Occipital lobe (tissue), 2 donors: ENCODE measurements around the gene ZNF646. TPM values are rescaled to one million over a fixed set of nuclear protein-coding genes. Genes with fewer than 3 reads are reported as not detected.
"Not testable (repeated sequence)": the region's sequence is repeated elsewhere in the genome, so short reads cannot be mapped to it uniquely, and the experiment has no call there.

ENCODE experiments used
- DNase-seq: peaks from one replicate; lab custom pipeline; 2025; lab: John Stamatoyannopoulos, UW
- total RNA-seq: library from RNA; depleted of rRNA; stranded (reverse); fragments of >200 nt; gene quantifications from one replicate; pipeline ENCODE4 v1.2.3, GENCODE V29; 2014

Gene ZNF646
- total RNA-seq, 1 donor from 2014 or later: 16.5 TPM

DNA sequence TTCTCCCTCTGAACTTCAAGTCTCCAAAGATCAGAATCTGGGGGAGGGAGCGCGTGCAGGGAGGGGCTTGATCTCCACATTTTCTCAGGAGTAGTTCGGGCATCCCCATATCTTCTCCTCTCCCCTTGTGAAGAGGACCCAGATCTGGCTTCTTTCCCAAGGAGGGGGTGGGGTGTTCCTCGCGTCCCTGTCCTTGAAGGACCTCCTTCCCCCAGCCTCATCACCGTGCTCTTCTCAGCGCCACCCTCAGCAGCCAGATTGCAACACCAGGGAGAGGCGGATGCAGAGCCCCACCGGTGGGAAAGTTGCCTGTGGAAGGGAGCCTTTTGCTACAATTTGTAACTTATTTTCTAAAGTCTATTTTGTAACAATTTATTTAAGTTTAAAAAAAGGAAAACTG lies 8.9 kb downstream of the ZNF646 start:
- no peak for DNase-seq

- DNase-seq: no peak
Measured at GRCh38 chr16:31083556-31083955, 9.3 kb downstream of the ZNF646 start.

DNA sequence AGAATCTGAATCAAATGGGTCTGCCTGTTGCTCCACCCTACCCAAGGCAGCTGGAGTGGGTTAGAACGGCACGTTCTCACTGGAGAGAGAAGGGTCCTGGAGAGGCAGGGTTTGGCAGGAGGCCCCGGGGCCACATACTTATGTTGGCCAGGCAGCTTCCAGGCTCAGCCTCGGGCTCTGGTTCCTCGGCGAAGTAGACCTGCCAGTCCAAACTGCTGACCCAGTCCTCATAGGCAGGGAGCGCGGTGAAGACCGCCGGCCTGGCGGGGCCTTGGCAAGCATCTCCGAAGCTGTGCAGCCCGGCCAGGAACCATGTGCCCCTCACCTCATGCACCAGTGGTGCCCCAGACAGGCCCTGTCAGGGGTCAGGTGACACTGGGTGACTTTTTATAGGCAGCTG lies 9.8 kb downstream of the ZNF646 start:
- no peak for DNase-seq

- DNase-seq: no peak
Measured at GRCh38 chr16:31084584-31085302, 10.5 kb downstream of the ZNF646 start.

DNA sequence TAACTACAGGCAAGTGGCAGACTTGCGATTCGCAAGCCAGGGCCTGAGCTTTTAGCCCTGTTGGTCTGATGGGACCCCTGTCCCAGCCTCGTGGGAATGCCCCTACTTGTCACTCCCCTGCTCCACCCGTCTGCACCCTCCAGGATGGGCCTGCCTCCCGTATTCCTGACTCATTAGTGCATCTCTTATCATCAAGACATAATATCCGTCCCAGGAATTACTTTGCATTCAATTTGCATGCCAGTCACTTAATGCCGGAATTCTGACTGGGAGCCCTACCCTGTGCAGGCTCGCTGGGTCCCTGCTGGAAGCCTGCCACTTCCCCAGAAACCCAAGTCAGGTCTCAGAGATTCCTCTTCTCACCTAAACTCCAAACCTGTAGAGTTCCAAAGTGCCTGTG lies 11.2 kb downstream of the ZNF646 start:
- no peak for DNase-seq

DNA sequence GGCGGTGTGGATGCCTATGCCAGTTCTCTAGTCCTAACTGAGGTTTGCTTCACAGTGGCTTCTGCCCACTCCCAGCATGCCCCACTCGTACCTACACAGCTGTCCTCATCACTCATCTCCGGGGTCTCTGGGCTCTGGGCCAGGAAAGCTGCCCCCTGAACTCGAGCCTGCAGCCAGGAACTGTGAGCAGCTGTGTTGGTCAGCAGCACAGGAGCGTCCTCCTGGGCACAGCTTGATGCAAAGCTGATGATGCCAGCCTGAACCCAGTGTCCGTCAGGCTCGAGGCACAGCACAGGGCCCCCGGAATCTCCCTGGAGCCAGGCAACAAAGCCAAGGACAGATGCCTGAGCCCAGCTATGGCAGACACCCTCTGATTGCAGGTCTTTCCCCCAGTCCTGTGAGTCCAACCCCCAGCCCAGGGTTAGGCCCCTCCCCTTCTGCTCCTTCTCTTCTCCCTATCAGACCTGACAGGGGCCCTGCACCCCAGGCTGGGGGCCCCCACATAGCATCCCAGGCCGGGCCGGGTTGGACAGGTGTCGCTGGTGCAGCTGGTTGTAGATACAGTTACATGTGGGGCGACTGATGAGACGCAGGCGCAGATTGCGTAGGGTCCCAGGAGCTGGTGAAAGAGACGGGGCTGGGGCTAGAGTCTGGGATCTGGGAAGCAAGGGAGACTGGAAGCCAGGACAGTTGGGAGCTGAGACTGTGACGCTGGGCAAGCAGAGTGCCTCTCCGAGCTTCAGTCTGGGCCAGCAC lies 11.8 kb downstream of the ZNF646 start:
- no peak for DNase-seq

DNA sequence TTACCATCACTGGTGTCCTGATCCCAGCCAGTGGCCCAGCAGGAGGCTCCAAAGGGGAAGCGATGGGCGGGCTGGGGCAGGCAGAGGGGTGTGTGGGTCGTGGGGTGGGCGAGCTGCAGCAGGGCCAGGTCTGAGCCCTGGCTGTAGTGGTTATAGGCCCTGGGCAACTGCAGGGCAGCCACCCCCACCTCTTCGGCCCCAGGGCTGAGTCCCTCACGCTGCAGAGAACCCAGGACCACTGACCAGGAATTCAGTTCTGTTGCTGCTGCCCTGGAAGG lies 12.3 kb downstream of the ZNF646 start:
- DNase-seq: no peak

DNA sequence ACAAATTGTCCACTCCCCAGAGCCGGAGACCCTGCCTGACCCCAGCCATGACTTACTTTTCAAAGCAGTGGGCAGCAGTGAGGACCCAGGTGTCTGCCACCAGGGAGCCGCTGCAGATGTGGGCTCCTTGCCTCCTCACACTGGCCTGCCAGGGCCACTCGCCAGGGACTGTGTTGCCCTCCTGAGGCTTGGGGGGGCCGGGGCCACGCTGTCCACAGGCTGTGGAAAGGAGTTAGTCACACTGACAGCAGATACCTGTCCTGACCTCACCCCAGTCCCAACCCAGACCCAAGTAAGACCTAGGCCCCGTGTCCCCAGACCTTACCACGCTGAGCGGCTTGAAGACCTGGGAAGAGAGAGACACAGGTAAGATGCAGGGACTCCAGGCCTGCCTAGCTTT lies 13.3 kb downstream of the ZNF646 start:
- DNase-seq: no peak

GRCh38 chr16:31087971-31088370 lies 13.7 kb downstream of the ZNF646 start:
- no peak for DNase-seq

- DNase-seq: no peak
Measured at GRCh38 chr16:31088459-31089183, 14.4 kb downstream of the ZNF646 start, which contains the start of gene PRSS53. PRSS53 (minus strand) TSS chr16:31088943; CDS start chr16:31088809, 134 bp downstream.

- DNase-seq: no peak
Measured at GRCh38 chr16:31089199-31089598, 15.0 kb downstream of the ZNF646 start.

DNA sequence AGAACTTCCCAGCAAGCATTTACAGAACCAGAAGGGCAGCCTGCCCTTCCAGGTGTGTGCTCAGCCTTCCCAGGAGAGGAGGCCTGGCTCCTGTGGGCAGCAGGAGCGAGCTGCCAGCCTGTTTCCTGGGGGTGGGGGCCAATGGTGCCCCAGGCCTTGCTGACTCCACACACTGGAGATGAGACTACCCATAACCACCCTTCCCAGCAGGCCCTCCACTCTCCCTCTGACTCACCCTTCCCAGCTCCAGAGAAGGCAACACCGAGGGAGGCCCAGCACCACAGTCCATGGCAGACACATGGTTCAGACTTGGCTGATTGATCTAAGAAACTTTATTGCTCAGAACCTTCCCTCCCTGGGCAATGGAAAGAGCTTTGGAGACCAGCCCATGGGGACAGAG lies 16.3 kb downstream of the ZNF646 start:
- DNase-seq: no peak

GRCh38 chr16:31092330-31092729 lies 18.1 kb downstream of the ZNF646 start:
- DNase-seq: peak; percentile 17

DNA sequence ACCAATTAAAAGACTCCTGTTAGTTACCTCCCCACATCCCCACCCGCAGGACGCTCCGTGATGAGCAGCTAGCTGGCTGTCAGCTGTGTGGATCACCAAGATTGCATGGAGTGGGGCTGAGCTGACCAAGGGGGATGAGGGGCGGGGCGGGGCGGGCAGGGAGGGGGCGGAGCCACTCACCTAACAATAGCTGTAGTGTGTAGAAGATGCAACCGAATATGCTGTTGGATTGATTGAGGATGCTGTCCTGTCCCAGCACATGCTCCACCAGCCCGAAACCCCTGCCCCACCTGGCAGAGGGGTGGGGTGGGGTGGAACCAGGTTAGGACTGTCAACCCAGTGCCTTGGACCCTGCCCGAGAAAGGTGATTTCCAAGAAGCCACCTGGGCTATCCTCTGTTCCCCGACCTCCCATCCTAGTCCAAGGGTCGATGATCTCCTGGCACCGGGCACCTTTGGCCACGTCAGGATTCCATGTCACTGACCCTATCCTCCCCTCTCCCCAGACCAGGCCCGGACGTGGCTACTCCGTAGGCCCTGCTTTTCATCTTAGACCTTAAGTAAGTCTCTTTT lies 19.0 kb downstream of the ZNF646 start:
- peak; percentile 49 for DNase-seq

GRCh38 chr16:31094088-31094423 lies 19.8 kb downstream of the ZNF646 start:
- no peak for DNase-seq

DNA sequence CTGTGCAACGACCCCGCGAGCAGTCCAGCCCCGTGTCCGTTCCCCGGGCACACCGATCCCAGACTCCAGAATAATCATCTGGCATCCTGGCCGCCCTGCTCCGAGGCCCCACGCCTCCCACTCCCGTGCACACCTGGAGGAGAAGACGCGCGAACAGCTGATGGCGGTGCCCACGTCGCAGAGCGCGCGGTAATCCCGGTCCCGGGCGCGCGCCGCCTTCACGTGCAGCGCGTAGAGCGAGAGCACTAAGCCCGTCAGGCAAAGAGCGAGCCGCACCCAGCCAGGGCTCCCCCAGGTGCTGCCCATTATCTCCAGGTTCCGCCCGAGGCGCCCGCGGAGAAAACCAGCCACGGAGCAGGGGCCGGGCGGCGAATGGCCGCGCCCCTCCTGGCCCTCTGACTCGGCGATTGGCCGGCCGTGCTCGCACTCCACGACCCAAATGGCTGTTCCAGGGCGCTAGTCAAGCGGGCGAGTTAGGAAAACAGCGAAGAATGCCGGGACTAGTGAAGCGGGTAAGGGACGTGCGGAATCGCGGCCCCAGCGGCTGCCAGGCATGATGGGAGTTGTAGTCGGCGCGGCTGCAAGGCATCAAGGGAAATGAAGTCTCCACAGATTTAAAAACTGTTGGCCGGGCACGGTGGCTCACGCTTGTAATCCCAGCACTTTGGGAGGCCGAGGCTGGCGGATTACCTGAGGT lies 20.4 kb downstream of the ZNF646 start, which contains the start of gene VKORC1:
Gene VKORC1 (minus strand): TSS at position 374 of the 697 bp plus-strand sequence. CDS start 68 bp downstream, at position 306.
- peak; percentile 95 for DNase-seq

- DNase-seq: no peak
Measured at GRCh38 chr16:31099860-31100638, 25.8 kb downstream of the ZNF646 start.

- not testable (repeated sequence) for DNase-seq
Measured at GRCh38 chr16:31100876-31101641, 26.8 kb downstream of the ZNF646 start.

GRCh38 chr16:31105677-31106213 lies 31.5 kb downstream of the ZNF646 start:
- DNase-seq: peak; percentile 61
